IPS-NIHi7 (cell line): ENCODE measurements around the gene ZDHHC7.
A peak's percentile ranks its signal among the peaks of the same experiment; 100 is the strongest.
"Not testable (repeated sequence)": the region's sequence is repeated elsewhere in the genome, so short reads cannot be mapped to it uniquely, and the experiment has no call there.

Experiments
- DNase-seq: peaks from one replicate; pipeline ENCODE4 v3.0.0; 2012; ENCODE audit warnings: mixed read lengths; ENCODE audit errors: extremely low spot score

The ZDHHC7 gene, protein sequence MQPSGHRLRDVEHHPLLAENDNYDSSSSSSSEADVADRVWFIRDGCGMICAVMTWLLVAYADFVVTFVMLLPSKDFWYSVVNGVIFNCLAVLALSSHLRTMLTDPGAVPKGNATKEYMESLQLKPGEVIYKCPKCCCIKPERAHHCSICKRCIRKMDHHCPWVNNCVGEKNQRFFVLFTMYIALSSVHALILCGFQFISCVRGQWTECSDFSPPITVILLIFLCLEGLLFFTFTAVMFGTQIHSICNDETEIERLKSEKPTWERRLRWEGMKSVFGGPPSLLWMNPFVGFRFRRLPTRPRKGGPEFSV

DNA sequence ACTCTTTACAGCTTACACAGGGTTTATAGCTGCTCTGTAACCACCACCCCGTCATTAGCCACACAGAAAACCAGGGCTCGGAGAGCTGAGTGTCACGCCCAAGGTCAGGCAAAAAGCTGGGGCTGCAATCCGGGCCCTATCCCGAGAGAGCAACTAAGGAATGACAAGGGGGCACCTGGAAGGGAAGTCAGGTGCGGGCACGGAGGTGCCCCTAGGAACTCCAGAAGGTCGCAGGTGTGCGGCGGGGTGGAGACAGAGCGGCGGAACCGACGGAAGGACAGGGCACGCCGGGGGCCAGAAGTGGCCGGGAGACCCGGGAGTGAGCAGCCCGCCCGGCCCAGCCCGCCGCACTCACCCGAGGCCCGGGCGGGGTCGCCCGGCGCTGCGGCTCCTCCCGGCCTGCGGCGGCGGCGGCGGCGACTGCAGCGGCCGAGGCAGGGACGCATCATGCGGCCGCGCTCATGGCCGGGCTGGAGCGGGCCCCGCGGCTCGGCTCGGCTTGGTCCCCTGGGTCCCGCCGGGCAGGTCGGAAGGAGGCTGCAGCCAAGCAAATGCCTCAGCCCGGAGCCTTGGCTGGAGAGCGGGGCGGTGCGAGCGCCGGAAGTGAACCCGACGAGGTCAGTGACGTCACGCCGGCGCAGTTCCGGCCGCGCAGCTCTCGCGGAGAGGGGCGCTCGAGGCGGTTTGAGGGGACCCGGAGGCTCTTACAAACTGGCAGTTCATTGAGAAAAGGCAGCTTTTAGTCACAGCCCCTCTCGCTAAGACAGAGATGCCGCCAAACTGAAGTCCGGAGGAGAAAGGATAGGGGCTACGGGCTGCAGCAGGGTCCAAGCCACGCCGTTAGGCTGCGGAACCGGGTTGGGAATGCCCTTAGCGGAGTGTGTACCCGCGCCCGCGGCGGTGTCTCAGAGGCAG lies at the start of gene ZDHHC7:
Gene ZDHHC7 (minus strand): TSS at position 605 of the 915 bp plus-strand sequence. CDS start 20,917 bp downstream, outside the sequence.
- DNase-seq, result peak; percentile 92

DNA sequence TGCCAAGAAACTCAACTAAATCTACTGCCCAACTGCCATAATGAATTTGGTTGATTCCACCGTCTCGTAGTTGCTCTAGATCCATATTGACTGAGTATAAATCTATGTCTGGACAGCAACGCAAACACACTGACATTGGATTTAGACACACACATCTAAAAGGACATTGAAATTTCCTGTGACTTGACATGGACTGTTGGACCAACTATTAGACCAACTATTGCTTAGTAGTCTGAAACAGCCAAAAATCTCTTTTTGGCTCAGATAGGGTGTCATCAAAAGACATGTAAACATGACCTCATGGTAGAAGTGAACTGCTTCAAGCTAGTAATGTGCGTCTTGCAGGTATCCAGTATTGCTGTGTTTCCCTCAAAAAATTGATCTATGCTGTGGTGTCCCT lies 47.6 kb upstream of the ZDHHC7 start:
- DNase-seq, result no peak

DNA sequence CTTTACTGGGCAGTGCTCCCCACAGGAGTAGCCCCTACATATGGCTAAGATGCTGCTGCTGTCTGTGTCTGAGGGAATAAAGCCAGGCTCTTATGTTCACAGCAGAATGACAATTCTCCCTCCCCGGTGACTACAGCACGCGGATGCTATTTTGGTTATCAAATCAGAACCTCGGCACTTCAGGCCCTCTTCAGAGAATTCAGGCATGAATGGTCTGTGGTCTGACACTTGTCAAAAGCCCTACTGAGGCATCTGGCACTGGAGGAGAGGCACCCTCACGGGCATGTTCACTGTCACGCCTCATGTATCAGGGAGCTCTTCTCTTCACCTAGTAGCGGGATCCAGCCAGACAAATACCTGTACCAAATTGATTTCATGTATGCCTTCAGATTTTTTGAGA lies 46.6 kb upstream of the ZDHHC7 start:
- no peak for DNase-seq

DNA sequence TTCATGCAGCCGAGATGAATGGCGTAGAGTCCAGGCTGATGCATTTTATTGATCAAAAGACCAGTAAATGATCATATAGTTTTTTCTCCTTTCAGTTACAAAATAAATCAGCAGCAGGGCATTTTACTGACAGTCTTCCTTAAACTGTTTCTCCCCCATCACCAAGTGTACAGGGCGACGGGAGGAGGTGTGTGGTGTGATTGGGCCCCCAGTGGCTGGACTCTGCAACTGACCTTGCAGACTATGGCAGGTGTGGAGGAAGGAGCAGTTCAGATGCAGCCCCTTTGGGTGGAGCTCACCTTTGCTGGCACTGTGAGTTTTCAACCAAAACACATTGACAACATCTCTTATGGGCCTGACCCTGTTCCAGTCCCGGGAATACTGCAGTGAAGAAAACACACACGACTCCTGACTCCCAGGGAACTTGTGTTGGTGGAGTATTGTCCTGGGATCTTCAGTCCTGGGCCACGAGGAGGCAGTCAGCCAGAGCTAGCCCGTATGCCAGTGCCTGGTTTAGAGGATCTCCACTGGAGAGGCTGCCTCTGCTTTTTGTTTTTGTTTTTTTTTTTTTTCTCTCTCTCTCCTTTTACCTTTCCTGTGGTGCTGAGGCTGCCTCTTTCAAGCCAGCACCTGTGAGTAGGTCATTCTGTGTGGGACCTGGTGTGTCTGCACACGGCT lies 46.0 kb upstream of the ZDHHC7 start:
- DNase-seq, result peak; percentile 74

GRCh38 chr16:85056211-85056748 lies 44.9 kb upstream of the ZDHHC7 start:
- peak; percentile 63 for DNase-seq

GRCh38 chr16:85055493-85056210 lies 44.3 kb upstream of the ZDHHC7 start:
- no peak for DNase-seq

- DNase-seq, result no peak
These were observed 43.7 kb upstream of the ZDHHC7 start for GRCh38 chr16:85054948-85055492.

DNA sequence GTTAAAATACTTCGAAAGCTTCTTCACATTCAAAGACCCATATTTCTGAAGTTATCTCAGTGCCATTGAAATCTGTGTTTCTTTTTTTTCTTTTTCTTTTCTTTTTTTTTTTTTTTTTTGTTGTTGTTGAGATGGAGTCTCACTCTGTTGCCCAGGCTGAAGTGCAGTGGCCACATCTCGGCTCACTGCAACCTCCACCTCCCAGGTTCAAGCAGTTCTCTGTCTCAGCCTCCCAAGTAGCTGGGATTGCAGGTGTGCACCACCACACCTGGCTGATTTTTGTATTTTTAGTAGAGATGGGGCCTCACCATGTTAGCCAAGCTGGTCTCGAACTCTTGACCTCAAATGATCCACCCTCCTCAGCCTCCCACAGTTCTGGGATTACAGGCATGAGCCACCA lies 43.0 kb upstream of the ZDHHC7 start:
- DNase-seq, result not testable (repeated sequence)

- no peak for DNase-seq
These were observed 41.2 kb upstream of the ZDHHC7 start for GRCh38 chr16:85052536-85052935.

- DNase-seq, result no peak
These were observed 40.3 kb upstream of the ZDHHC7 start for GRCh38 chr16:85051683-85052082.

GRCh38 chr16:85051067-85051581 lies 39.8 kb upstream of the ZDHHC7 start:
- no peak for DNase-seq

DNA sequence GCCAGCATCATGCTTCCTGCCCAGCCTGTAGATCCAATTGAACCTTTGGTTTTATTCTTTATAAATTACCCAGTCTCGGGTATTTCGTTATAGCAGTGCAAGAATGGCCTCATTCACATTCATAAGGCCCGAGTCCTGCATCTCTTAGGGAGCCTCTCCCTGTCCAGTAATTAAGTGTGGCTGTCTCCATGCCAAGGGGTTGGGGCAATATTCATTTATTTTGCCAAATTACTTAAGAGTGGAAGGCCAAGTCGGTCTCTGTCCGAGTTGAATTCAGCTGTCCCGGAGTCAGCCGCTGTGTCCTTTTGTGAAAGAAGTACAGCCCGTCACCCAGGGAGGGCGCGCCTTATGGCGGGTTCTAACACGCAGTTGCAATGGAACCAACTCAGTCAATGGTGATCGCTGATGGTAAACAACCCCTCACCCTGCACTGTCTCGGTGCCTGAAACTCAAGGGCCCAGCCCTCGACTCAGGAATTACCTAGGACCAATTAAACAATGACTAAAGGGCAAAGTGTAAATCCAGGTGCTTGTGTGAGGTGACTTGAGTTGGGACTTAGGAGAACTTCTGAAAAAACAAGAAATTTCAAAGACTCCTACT lies 38.5 kb upstream of the ZDHHC7 start:
- DNase-seq, result no peak

GRCh38 chr16:85048921-85049562 lies 37.7 kb upstream of the ZDHHC7 start:
- DNase-seq, result no peak

DNA sequence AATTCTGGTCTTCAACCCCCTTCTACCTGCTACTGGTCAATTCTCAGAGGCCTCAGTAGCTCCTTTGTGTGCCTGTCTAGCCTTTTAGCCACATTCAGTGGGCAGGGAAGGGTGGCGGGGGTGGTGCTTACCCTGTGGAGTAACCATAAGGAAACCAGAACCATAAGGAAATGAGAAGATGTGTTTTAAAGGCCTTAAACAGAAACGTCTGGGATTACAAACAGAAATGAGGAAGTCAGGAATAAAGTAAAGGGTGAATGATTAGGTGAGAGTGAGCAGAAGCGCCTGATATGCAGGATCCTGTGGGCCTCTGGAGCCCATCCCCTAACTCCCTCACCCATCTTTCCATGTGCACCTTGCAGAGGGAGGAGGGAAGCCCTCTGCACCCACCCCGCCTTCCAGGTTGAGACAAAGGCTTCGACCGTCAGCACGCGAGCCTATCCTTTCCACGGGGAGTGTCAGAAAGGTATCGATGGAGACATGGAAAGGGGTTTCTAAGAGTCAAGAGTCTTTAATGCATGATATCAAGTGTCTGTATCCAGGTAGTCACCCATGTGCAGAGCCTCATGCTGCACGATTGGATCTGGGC lies 36.6 kb upstream of the ZDHHC7 start:
- no peak for DNase-seq

DNA sequence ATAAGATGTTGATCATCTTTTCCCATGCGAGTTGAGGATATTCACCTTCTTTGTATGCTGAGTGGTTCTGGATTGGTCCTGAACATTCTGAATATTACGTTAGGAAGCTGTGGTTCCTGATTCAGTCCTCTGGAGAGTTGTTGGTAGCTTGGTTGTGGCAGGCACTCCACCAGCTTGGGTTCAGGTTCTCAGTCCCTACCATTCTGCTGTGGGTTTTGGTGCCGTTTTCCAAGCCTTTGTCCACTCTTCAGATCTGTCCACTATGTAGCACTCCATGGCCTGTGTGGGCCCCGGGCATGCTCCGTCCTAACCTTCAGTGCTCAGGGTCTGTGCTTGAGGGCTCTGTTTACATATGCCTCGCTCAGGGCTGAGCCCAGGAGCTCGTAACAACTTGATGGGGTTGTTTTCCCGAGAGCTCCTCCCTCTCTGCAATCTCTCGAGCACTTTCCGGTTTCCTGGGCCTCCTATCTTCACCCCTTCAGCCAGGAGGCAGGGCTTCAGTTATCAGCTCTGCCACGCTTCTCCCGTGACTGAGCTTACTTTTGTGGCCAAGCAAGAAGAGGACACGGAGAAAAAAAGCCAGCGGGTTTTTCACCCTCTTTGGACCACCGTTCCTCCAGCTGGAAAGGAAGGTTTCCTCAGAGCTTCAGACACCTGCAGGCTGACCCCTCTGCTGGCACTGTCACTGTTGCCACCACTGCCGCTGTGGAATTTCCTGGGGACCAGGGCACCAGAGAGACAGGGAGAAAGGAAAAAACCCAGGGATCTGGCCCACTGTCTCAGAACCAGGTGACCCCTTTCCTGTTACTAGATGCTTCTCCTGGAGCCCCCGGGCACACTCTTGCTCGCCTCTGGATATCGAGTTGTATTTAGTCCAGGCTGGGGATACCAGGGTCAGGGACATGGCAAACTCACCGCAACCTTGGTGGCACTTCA lies 35.9 kb upstream of the ZDHHC7 start:
- DNase-seq, result peak; percentile 40

GRCh38 chr16:85046472-85046916 lies 35.2 kb upstream of the ZDHHC7 start:
- DNase-seq, result no peak

GRCh38 chr16:85045641-85046471 lies 34.5 kb upstream of the ZDHHC7 start:
- no peak for DNase-seq
